ENCODE data around the gene FOXP4. TPM values are rescaled to one million over a fixed set of nuclear protein-coding genes. Genes with fewer than 3 reads are reported as not detected.

The FOXP4 gene
- total RNA-seq, 1 experiment from 2014 or later: 32.3 TPM

DNA sequence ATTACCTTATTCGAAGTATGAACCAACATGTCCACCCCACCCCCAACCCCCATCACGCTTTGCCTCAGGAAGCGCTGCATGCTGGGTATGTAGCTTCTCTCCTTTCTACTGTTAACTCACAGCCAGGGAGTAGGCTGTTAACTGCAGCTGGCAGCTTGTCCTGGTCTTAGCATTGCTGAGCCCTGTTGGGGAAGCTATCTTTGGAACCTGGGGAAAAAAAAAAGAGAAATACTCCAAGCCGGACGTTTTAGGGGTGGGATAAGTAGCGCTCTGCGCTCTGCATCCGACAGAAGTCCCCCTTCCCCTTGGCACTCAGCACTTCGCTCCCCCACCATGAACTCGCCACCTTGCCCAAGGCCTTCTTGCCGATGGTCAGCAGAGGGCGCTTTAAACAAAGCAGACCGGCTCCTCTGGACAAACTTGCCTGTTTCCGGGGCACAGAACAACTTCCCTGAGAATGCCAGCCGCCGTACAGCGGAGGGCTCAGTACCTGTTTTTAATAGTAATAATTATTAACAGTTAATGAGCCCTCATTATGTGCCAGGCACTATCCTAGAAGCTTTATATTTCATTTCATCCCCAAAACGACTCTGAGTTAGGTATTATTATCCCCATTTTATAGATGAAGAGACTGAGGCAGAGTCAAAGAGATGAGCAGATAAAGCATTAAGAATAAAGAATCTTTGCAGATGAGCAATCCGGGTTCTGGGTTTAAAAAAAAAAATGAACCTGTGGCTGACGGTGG is 56.9 kb downstream of the FOXP4 start:
- H3K4me3 ChIP-seq (replicated peaks in 1 of 2; ENCODE audit: low read depth in 1 of 2, low read length in 2 of 2): peak overlapping the region; percentile 6 to 40
- no peaks in the 10 kb centered on the region for H4K20me1 ChIP-seq (ENCODE audit: insufficient read depth)
- no peaks in the 10 kb centered on the region for H3K36me3 ChIP-seq (ENCODE audit: control insufficient read depth in 1 of 2, insufficient read depth in 2 of 2, low read length in 2 of 2)
- no peaks in the 10 kb centered on the region for H3K79me2 ChIP-seq (ENCODE audit: insufficient read depth, low read length)
- no peaks in the 10 kb centered on the region for H3K9me2 ChIP-seq (ENCODE audit: insufficient read depth)
- no peak overlapping the region for H2AFZ ChIP-seq (ENCODE audit: low read depth, low read length, poor library complexity, severe bottlenecking)
- CTCF ChIA-PET: interaction anchor here (0.6 to 3.1 kb wide), 25 partner anchors 9 to 498 kb away, joined by 3 to 55 read pairs (median 4); partner anchors contain the start of gene TOMM6
- H3K27me3 ChIP-seq (ENCODE audit: insufficient read depth, low read length): no peaks in the 10 kb centered on the region
- ATAC-seq: peak; percentile 82
- peak; percentile 81 for DNase-seq (ENCODE audit: low read depth, low spot score)
- BruUV-seq (replicated peaks): TSS peak; percentile 26
- TF ChIP-seq, protein P1, sequence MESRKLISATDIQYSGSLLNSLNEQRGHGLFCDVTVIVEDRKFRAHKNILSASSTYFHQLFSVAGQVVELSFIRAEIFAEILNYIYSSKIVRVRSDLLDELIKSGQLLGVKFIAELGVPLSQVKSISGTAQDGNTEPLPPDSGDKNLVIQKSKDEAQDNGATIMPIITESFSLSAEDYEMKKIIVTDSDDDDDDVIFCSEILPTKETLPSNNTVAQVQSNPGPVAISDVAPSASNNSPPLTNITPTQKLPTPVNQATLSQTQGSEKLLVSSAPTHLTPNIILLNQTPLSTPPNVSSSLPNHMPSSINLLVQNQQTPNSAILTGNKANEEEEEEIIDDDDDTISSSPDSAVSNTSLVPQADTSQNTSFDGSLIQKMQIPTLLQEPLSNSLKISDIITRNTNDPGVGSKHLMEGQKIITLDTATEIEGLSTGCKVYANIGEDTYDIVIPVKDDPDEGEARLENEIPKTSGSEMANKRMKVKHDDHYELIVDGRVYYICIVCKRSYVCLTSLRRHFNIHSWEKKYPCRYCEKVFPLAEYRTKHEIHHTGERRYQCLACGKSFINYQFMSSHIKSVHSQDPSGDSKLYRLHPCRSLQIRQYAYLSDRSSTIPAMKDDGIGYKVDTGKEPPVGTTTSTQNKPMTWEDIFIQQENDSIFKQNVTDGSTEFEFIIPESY (IDR thresholded peaks at IDR 0.05; ENCODE audit: extremely low read depth, insufficient replicate concordance, low read length): no peak
- TF ChIP-seq POLR2A (IDR thresholded peaks at IDR 0.05; ENCODE audit: borderline replicate concordance, extremely low read depth, insufficient read depth, insufficient read length) (peak; percentile 42), SRF (IDR thresholded peaks at IDR 0.05; ENCODE audit: low read depth) (no peak), CBX3 (IDR thresholded peaks at IDR 0.05; ENCODE audit: low read depth) (0 out of 2 replicates have a peak, but pooled peaks have one; percentile 19), YY1 (IDR thresholded peaks at IDR 0.05; ENCODE audit: extremely low read depth, insufficient replicate concordance, low read depth, low read length) (no peak), RAD21 (IDR thresholded peaks at IDR 0.05; ENCODE audit: low read depth) (peak; percentile 96), EZH2 (IDR thresholded peaks at IDR 0.05) (no peak)
- TF ChIP-seq, protein P2, sequence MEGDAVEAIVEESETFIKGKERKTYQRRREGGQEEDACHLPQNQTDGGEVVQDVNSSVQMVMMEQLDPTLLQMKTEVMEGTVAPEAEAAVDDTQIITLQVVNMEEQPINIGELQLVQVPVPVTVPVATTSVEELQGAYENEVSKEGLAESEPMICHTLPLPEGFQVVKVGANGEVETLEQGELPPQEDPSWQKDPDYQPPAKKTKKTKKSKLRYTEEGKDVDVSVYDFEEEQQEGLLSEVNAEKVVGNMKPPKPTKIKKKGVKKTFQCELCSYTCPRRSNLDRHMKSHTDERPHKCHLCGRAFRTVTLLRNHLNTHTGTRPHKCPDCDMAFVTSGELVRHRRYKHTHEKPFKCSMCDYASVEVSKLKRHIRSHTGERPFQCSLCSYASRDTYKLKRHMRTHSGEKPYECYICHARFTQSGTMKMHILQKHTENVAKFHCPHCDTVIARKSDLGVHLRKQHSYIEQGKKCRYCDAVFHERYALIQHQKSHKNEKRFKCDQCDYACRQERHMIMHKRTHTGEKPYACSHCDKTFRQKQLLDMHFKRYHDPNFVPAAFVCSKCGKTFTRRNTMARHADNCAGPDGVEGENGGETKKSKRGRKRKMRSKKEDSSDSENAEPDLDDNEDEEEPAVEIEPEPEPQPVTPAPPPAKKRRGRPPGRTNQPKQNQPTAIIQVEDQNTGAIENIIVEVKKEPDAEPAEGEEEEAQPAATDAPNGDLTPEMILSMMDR (IDR thresholded peaks at IDR 0.05 in 2 of 3, conservative IDR thresholded peaks at IDR 0.05 in 1 of 3; ENCODE audit: borderline replicate concordance in 1 of 3, insufficient read depth in 1 of 3, low read depth in 2 of 3, low read length in 2 of 3): peak; percentile 86 to 98 (median 90)
- peak overlapping the region; percentile 21; the same call in 1 of the 2 replicates for H3K9ac ChIP-seq (ENCODE audit: low read length)
- RAD21 ChIA-PET (ENCODE audit: low non-redundant PET in 1 of 2, low total read pairs in 2 of 2, uncharacterized antibody in 2 of 2, unreplicated experiment in 2 of 2): interaction anchor here (0.7 to 1.9 kb wide), 8 partner anchors 9 to 235 kb away, joined by 3 to 12 read pairs (median 4); no protein-coding TSS in a partner anchor
- H3K4me1 ChIP-seq (ENCODE audit: control insufficient read depth in 1 of 2, insufficient read depth in 2 of 2, low read length in 2 of 2): peaks cover 3 to 12% of the 10 kb centered on the region in 2 experiments; a peak in 3 of 4 replicates
- intact Hi-C loops (cut with micrococcal nuclease): loop anchor here (1.0 to 10.0 kb wide), 2 partner anchors 79 to 172 kb away; partner anchors contain the start of gene FRS3
- POLR2A ChIA-PET: interaction anchor here (1.0 kb wide), 2 partner anchors 76 to 79 kb away, joined by 3 to 5 read pairs; no protein-coding TSS in a partner anchor
- H3K4me2 ChIP-seq (ENCODE audit: low read length): peak overlapping the region; percentile 79
- H3K27ac ChIP-seq (ENCODE audit: low read depth, low read length): no peak overlapping the region
- H3K9me3 ChIP-seq (ENCODE audit: control insufficient read depth in 1 of 2, insufficient read depth in 1 of 2, low read depth in 1 of 2, low read length in 2 of 2): no peaks in the 10 kb centered on the region

Data from HCT116 (cell line).